Neural progenitor cell (in vitro differentiated cells): ENCODE data around the gene DIRAS1.

ENCODE experiments used
- EZH2 ChIP-seq: fragments of 200-600 bp; sonication (generic); IDR thresholded peaks from 2 replicates; pipeline ENCODE4 v1.6.1; 2017; ENCODE audit warnings: antibody characterized with exemption, mild to moderate bottlenecking, moderate library complexity
- EZH2phosphoT487 ChIP-seq: fragments of 200-600 bp; sonication (generic); IDR thresholded peaks from 2 replicates; pipeline ENCODE4 v1.6.1; 2017; ENCODE audit warnings: antibody characterized with exemption
- TF ChIP-seq, protein P1 (sequence below): fragments of 200-600 bp; sonication (generic); IDR thresholded peaks from 2 replicates; pipeline ENCODE4 v1.5.1; 2017; ENCODE audit warnings: antibody characterized with exemption, mild to moderate bottlenecking

DNA sequence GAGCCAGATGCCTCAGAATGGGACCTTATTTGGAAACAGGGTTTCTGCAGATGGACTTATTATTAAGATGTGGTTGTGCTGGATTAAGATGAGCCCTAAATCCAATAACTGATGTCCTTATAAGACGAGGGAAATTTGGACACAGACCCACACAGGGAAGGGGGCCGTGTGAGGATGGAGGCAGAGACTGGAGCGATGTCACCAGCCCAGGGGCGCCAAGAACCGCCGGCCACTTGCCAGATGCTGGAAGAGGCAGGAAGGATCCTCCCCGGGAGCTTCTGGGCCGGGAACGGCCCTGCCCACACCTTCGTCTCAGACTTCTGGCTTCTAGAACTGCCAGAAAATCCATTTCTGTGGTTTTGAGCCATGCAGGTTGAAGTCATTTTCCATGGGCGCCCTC is 45.3 kb downstream of the DIRAS1 start:
- TF ChIP-seq, protein P1, sequence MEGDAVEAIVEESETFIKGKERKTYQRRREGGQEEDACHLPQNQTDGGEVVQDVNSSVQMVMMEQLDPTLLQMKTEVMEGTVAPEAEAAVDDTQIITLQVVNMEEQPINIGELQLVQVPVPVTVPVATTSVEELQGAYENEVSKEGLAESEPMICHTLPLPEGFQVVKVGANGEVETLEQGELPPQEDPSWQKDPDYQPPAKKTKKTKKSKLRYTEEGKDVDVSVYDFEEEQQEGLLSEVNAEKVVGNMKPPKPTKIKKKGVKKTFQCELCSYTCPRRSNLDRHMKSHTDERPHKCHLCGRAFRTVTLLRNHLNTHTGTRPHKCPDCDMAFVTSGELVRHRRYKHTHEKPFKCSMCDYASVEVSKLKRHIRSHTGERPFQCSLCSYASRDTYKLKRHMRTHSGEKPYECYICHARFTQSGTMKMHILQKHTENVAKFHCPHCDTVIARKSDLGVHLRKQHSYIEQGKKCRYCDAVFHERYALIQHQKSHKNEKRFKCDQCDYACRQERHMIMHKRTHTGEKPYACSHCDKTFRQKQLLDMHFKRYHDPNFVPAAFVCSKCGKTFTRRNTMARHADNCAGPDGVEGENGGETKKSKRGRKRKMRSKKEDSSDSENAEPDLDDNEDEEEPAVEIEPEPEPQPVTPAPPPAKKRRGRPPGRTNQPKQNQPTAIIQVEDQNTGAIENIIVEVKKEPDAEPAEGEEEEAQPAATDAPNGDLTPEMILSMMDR: no peak
- no peak for TF ChIP-seq EZH2
- no peak for TF ChIP-seq EZH2phosphoT487
